RPMI8226 (cell line): ENCODE measurements around the gene CCDC34.
"Not testable (repeated sequence)": the region's sequence is repeated elsewhere in the genome, so short reads cannot be mapped to it uniquely, and the experiment has no call there.

ENCODE experiments used
- DNase-seq: peaks from one replicate; pipeline ENCODE4 v3.0.0-alpha.2; 2015

Gene CCDC34

DNA sequence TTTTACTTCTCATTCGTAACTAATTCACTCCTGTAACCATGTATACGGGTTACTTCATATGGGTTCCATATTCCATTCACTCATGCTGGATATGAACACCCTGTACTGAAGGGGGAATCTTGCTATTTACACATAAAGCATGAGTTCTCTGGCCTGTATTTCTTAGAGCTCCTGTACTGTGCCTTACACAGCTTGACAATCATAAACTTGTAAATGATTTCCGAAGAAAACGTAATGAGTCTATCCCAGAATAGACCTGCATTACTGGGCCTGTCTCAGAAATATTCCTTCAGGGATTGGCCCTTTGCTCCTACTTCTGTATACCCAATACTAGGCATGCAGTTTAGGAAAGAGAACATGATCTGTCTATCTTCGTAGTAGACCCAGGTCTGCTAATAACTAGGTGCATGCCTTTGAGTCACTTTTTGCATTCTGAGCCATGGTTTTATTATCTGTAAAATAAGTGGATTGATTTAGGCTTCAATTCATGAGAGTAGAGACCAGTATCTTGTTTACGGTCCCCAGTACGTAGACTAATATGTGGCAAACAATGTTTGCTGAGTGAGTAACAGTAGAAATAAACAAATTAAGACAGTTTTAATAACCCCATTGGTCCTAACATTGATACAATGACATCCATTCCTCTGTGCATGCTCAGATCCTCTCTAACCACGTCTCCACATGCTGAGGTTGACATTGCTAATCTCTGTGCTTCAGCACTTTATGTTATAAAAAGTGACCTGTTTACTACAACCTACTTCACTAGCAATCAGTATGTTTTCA is 1.2 kb downstream of the CCDC34 start:
- no peak for DNase-seq

DNA sequence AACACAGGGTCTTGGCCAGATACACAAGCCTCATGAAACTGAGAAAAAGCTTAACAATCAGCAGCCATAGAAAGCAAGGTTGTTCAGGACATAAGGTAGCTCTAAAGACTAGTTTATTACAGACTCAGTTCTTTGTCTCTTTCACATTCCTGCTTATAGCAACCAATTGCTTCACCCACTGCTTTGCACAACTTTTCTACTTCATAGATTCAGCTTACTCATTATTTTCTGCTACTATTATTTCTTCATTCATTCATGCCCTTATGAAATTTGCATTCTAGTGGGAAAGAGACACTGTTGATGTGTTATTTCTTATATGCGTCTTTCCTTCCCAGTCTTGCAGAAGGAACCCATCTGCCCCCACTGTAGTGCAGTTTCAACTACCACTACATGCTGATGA is 4.7 kb downstream of the CCDC34 start:
- DNase-seq: no peak

DNA sequence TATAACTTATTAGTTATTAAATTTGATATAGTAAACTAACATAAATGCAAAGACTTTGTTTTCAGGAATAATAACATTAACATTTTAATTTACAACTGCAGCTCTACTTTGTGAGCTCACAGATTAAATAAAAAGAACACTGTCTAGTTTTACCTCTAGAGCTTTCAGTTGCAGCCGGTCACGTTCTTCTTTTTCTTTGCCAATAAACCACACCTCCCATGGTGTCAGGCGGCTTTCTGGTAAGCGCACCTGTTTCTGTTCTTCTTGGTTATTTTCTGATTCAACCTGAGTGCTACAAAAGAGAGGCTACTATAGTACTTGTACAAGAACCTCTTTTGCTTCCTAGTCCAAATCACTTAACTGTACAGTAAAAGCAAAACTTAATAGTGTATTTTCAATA is 5.8 kb downstream of the CCDC34 start:
- no peak for DNase-seq

DNA sequence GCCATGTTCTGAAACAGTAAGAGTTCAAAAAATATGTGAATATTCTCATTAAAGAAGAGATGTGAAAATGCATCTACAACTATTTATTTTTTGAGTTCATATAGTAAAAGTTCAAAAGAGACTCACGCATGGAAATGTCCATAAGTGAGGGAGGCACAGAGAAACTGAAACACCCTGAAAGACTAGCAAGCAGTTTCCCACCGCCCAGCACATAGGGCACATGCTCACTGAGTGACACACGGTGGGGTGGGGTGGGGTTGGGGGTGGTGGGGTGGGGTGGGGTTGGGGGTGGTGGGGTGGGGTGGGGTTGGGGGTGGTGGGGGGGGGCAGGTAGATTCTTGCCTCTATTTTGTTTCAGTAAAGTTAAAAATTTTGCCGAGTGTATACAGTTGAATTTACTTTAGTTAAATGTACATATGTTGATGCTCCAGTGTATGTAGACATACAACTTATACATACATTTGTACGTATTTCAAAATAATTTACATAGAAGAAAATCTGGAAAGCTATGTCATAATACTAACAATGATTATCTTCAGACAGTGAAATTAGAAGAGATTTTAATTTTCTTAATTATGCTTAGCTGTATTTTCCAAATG is 6.3 kb downstream of the CCDC34 start:
- no peak for DNase-seq

DNA sequence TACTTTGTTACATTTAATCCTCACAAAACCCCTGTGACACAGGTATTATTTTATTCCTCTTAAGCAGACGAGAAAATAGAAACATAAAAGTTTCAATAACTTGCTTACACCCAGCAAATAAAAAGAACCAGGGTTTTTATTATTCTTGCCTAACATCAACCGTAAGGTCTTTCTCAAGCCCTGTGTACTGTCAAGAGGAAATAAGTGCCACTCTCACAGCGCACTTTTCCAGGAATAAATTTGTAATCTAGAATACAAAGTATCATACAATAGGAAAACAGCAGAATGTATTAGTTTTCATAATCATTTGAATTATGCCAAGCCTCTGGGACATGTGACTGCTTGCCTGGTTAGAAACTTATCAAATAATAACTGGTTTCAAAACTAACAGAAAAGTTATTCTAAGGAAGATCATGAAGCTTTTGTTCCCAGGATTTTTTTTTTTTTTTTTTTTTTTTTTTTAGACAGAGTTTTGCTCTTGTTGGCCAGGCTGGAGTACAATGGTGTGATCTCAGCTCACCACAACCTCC is 7.4 kb downstream of the CCDC34 start:
- no peak for DNase-seq

DNA sequence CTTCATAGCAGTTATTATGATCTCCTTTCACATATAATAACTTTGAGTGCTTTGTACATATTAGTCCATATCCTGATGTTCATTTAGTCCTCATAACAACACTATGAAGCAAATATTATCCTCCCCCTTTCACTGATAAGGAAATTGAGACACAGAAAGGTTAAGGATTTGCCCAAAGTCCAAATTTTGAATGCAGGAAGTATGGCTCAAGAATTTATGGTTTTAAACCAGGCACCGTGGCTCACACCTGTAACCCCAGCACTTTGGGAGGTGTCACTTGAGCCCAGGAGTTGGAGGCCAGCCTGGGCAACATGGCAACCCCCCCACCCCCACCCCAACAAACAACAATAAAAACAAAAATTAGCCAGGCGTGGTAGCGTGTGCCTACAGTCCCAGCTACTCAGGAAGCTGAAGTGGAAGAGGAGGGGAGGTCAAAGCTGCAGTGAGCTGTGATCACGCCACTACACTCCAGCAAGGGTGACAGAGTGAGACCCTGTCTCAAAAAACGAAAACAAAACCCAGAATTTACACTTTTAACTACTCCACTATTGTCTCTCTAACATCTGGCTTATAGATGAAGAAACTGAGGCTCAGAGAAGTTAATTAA is 8.6 kb downstream of the CCDC34 start:
- DNase-seq: no peak

DNA sequence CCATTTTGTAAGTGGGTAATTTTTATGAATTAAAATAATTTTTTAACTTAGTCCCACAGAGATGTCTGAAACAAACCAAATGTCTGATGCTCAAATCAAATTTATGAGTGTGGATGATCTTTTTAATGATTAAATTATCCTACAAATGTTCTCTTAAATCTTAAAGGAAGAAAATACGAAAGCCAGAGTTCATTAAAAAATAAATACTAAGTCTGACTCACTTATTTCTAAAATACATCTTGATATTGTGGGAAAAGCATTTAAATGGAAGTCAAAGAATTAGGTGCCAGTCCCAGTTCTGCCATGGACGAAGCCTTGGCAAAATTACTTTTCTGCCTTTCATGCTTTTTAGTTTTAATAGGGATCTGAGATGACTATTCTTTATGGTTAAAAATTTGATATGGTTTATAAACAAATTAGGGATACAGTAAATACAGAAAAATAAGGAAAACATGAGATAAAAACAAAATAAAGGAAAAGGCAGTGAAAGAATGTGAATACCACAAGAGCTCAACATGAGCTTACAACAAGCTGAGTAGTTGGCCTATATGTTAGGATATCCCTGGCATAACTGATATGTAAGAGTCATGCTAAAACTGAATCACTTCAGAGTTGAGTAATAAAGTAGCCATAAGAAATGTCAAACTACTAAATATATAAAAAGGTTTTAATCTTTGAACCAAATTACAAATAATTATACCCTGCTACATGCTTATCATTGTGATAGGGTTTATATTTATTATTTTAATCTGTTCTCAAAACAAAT is 9.2 kb downstream of the CCDC34 start:
- no peak for DNase-seq

DNA sequence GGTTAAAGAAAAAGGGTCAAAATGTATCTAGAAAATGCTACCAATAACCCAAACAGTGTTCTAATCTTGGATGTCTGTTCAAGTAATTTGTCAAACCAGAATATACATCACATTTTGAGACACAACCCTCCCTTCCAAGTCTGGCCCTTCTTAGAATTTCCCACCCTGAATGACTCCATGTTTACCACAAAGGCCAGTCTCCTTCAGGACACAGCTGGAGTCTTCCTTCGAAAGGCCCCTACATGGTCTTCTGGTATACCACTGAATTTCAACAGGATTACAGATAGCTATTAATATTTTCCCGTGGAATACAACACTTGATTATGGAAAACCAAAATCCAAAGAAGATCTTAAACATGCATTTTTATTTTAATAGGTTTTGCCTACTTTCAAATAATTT is 10.2 kb downstream of the CCDC34 start:
- DNase-seq: no peak

DNA sequence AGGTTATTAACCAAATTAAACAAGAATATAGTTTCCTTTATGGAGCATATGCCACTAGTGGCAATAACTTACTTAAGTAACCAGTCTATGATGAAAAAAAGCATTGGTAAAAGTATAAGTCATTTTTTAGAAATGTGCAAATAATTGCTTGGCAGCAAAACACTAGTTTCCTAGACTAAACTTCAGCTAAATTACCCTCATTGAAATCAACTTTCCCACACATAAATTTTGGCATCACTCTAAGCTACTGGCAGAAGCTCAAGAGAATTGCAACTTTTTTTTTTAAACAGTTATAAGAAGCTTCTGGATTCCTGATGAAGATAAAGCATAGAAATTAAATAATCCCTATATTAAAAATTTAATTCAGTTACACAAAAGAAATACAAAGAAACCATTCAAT is 12.5 kb downstream of the CCDC34 start:
- DNase-seq: no peak

DNA sequence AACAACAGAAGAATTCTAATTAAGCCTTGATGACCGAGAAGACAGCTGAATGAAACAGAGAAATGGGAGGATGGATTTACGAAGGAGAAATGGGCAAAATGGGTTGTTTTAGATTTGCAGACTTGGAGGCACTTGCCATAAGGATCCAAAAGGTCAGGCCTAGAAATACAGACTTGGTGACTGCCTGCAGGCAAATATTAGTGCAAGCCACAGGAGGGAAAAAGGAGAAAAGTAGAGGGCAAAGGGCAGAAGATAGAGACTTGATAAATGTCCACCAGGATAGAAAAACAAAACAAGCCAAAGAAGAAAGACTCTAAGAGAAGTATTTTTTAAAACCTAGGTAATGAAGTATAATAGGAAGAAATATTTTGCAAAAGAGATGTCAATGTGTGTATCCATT is 13.1 kb downstream of the CCDC34 start:
- no peak for DNase-seq

DNA sequence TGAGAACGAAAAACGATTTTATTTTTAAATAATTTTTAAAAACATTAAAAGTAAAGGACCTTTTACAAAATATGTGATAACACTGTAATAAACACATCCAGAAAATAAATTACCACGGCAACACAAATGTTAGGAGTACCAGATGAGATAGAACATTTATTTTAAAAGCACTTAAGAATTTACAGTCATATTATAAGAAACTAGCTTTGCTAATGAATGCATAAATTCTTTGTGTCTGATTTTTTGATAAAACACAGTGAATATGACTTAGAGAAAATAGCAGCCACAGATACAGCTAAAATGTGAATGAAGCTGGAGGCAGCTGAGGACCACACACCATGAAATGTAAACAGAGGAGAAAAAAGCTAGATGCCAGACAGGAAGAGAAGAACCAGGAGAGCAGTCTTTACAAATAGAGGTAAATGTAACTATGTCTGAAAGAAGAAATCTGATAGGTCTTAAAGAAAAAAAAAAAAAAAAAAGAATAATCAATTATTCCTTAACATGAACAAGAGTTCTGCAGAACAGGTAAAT is 14.6 kb downstream of the CCDC34 start:
- DNase-seq: no peak

DNA sequence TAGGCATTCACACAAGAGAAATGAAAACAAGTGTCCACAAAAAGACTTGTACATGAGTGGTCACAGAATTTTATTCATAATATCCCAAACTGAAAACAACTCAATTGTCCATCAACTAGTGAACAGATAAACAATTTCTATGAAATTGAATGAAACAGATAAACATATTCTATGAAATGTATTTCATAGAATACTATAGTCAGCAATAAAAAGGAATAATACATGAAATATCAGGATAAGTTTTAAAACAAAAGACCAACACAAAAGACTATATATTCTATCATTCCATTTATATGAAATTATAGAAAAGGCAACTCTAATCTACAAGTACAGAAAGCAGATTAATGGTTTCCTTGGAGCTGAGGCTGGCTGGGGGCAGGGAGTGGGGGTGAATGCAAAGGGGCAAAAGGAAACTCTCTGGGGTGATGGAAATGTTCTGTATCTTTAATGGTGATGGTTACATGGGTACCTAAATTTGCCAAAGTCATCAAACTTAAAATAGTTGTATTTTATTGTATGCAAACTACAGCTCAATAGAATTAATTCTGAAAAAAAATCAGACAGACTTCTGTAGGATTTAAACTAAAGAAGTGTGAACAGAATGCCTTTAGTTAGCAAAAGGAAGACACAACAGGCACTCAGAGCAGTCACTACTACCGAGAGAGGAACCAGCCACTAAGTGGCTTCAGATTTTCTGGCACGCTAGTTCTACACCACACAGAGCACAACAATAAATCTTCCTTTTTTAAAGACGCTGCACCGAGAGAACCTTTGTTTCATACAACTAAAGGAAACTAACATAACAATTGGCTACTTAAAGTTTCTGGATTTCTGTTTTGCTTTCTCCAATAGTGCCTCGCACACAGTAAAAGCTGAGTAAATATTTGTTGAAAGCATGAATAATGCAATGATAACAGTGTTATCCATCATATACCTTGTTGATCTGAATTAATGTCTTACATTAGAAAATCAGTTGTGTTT is 15.4 kb downstream of the CCDC34 start:
- no peak for DNase-seq

DNA sequence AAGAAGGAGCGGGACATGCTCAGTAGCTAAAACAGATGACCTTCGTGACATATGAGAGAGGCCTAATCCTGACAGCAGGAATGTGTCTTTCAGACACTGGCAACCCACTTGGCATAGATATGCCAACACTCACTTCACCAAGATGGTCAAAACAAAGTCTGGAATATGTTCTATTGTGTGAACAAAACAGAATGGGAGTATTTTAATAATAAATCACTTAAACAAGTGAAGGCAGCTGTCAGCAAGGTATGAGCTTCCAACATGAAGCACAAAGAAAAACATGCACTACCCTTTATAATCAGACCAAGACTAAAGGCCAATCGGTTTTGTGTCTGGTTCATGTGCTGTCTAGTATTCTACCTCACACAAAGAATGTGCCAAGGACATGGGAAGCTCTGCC is 23.1 kb downstream of the CCDC34 start:
- no peak for DNase-seq

DNA sequence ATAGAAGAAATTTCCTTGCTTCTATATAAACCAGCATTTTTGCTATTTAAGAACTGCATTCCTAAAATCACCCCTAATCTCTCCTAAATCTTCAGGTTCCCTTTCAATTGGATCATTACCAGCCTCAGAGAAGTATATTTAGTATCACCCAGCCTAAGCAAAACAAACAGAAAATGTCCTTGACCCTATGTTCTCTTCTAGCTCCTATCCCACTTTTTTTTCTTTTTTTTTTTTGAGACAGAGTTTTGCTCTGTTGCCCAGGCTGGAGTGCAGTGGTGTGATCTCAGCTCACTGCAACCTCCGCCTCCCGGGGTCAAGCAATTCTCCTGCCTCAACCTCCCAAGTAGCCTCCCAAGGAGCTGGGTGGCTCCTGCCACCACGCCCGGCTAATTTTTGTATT is 28.3 kb downstream of the CCDC34 start:
- DNase-seq: not testable (repeated sequence)

DNA sequence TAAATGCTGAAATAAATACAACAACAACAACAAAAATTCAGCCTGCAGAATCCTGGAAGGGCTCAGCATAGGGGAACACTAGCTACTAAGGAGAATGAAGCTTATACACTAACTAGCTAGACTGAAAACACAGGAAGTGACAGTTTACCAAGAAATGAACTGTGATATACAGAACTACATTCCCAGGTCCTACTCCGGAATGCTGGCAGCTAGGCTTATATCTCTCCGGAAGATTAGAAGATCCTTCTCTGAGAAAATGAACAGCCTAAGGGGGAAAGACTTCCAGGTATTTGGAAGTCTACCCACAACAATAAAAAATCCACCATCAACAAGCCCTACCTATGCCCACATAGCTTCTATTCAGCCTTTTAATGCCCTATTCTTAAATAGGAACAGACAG is 31.0 kb downstream of the CCDC34 start:
- DNase-seq: no peak

DNA sequence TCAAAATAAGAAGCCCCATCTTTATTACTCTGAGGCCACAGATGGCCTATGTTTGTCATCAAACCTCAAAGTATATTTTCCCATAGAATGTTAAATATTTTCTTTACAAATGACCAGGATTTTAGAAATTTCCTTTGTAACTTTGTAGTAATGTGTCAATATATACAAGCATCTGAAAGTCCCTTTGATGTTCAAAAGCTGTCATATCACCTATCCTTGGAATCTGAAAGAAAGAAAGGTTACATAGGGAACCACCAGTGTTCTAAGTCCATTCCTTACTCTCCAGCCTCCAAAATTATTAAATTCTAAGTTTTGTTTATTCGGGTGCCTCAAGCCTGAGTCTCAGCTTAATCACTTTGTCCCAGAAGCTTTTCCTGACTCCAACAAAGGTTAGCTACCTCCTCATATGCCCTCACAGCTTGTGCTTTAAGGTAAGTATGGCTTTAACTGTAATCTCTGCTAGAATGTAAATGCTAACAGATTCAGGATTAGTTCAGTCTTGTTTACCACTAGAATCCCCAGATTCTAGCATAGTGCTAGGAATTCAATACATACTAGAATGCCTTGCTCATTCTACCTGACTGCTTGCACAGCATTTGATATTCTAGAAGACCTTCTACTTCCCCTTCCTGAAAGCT is 32.3 kb downstream of the CCDC34 start:
- no peak for DNase-seq

DNA sequence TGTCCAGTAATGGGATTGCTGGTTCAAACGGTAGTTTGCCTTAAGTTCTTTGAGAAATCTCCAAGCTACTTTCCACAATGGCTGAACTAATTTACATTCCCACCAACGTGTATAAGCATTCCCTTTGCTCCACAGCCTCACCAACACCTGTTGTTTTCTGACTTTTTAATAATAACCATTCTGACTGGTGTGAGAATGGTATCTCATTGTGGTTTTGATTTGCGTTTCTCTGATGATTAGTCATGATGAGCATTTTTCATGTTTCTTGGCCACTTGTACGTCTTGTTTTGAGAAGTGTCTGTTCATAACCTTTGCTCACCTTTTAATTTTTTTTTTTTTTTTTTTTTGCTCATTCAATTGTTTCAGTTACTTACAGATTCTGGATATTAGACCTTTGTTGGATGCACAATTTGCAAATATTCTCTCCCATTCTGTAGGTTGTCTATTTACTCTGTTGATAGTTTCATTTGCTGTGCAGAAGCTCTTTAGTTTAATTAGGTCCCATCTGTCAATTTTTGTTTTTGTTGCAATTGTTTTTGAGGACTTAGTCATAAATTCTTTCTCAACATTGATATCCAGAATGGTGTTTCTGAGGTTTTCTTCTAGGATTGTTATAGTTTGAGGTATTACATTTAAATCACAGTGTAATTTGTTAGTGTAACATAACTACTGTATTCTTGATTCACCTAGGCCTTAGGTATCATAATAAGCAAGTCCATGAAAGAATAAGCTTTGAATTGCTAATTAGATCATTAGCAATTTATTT is 33.0 kb downstream of the CCDC34 start:
- DNase-seq: no peak

DNA sequence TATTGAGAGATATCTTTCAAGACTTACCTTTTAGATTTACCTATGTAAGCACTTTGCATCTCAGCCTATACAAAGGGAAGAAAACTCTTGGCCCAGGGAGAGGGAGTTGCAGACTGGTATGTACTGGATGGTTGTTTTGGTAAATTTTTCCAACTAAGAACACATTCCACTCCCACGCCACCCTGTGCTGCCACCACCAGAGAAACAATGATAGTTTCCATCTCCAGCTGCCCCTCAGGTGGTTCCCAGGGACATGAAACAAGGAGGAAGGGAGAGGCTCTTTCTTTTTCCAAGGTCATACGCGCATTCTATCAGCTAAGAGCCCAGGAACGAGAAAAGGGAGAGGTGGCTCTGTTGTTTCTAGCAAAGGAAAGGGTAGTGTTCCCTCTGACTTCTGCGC is 34.4 kb downstream of the CCDC34 start:
- DNase-seq: no peak

DNA sequence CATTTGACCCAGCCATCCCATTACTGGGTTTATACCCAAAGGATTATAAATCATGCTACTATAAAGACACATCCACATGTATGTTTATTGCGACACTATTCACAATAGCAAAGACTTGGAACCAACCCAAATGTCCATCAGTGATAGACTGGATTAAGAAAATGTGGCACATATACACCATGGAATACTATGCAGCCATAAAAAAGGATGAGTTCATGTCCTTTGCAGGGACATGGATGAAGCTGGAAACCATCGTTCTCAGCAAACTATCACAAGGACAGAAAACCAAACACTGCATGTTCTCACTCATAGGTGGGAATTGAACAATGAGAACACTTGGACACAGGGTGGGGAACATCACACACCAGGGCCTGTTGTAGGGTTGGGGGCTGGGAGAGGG is 36.0 kb downstream of the CCDC34 start:
- DNase-seq: not testable (repeated sequence)

DNA sequence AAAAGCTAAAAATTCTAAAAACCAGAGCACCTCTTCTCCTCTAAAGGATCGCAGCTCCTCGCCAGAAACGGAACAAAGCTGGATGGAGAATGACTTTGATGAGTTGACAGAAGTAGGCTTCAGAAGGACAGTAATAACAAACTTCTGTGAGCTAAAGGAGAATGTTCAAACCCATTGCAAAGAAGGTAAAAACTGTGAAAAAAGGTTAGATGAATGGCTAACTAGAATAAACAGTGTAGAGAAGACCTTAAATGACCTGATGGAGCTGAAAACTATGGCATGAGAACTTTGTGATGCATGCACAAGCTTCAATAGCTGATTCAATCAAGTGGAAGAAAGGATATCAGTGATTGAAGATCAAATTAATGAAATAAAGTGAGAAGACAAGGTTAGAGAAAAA is 40.8 kb downstream of the CCDC34 start:
- DNase-seq: not testable (repeated sequence)

DNA sequence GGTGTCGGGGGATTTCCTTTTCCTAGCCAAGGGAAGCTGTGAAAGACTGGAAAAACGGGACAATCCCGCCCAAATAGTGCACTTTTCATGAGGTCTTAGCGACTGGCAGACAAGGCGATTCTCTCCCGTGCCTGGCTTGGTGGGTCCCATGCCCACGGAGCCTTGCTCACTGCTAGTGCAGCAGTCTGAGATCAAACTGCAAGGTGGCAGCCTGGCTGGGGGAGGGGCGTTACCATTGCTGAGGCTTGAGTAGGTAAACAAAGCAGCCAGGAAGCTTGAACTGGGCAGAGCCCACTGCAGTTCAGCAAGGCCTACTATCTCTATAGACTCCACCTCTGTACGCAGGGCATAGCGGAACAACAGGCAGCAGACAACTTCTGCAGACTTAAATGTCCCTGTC is 41.7 kb downstream of the CCDC34 start:
- DNase-seq: not testable (repeated sequence)
